ENCODE results near the gene LEKR1.

LEKR1 gene

GRCh38 chr3:156826144-156826895 is at the start of gene LEKR1:
TSS of gene LEKR1 (plus strand) at chr3:156826353. CDS start at chr3:156829330, 2,977 bp downstream.
- Histone ChIP-seq H3K4me3 (ENCODE audit: low read length) (peak within 1 kb of the TSS; percentile 56), H3K27me3 (ENCODE audit: control insufficient read depth, insufficient read depth, low read length) (peaks cover 60% of the 10 kb centered on the region), H3K27ac (ENCODE audit: low read length) (no peak within 1 kb of the TSS), H3K9ac (ENCODE audit: low read length) (peak within 1 kb of the TSS; percentile 24), H3K36me3 (ENCODE audit: control insufficient read depth, low read depth, low read length) (no peaks in the 10 kb centered on the region), H3K9me3 (ENCODE audit: control insufficient read depth, low read depth, low read length) (no peaks in the 10 kb centered on the region), H3K4me1 (ENCODE audit: control insufficient read depth, low read depth, low read length) (peaks cover 31% of the 10 kb centered on the region)

DNA sequence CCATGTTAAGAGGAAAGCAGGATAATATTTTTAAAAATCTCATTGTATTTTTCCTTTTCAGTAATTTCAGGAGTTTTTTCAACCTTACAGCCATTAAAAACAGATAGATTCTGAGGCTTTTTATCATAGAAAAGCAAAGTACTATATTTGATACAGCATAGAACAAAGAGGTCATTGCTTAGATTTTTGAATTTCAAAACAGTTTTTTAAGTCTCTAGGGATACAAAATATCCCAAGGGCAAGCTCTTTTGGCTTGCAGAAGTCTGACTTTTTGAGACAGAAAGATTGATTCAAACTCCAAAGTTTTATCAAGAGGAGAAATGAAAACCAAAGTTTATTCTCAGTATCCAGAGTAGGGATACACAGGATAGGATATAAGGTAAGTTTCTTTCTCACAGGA is 49.3 kb upstream of the LEKR1 start:
- H3K27ac ChIP-seq (ENCODE audit: low read length) = no peak overlapping the region

DNA sequence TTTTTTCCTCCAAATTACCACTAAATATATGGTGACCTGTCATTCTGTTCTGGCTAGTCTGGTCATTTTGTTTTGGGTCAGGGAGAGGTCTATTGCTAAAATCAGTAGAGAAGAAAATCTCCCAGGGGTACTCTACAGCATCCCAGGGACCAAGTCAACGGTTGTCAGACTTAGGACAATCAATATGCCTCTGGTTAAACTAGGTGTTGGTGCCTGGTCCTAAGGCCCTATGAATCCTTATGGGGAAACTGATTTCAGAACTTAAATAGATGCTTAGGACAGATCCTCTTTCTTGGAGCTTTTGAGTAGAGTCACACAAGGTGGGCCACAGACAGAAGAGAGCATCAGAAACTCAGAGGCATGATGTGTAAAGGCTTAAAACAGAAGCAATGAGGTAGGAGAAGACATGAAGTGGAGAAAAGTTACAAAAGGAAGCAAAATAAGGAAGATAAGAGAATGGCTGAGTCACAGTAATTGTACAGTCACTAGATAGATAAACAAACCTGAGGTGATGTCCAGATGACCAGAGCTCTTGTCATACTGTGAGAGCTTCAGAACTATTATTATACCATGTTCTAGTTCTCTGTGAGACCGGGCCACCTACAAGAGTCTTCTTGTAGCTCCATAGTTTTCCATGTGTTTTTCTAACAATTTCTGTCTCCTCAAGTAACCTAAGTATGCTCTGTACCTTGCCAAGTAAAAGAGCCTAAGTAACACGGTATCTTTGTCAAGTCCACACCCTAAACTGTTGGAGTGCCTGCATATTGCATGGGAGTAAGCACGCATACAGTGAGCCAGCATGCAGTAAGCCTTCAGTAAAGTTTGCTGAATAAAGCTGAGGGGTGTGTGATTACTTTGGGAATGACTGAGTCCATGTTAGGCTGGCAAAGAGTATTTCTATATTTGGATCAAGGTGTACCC is 44.6 kb upstream of the LEKR1 start:
- no peak overlapping the region for H3K4me3 ChIP-seq (ENCODE audit: low read length)
- H3K36me3 ChIP-seq (ENCODE audit: control insufficient read depth, low read depth, low read length) = no peaks in the 10 kb centered on the region
- no peak overlapping the region for H3K9ac ChIP-seq (ENCODE audit: low read length)
- H3K27me3 ChIP-seq (ENCODE audit: control insufficient read depth, insufficient read depth, low read length) = no peaks in the 10 kb centered on the region
- no peaks in the 10 kb centered on the region for H3K9me3 ChIP-seq (ENCODE audit: control insufficient read depth, low read depth, low read length)
- no peaks in the 10 kb centered on the region for H3K4me1 ChIP-seq (ENCODE audit: control insufficient read depth, low read depth, low read length)
- H3K27ac ChIP-seq (ENCODE audit: low read length) = no peak overlapping the region

More for the DNA sequence above, 49.3 kb upstream of the LEKR1 start:
- Histone ChIP-seq H3K4me1 (ENCODE audit: control insufficient read depth, low read depth, low read length) (no peaks in the 10 kb centered on the region), H3K27me3 (ENCODE audit: control insufficient read depth, insufficient read depth, low read length) (no peaks in the 10 kb centered on the region), H3K4me3 (ENCODE audit: low read length) (no peak overlapping the region), H3K36me3 (ENCODE audit: control insufficient read depth, low read depth, low read length) (no peaks in the 10 kb centered on the region), H3K9ac (ENCODE audit: low read length) (no peak overlapping the region), H3K9me3 (ENCODE audit: control insufficient read depth, low read depth, low read length) (no peaks in the 10 kb centered on the region)

- no peak overlapping the region for H3K9ac ChIP-seq (ENCODE audit: low read length)
- H3K4me3 ChIP-seq (ENCODE audit: low read length) = no peak overlapping the region
- no peaks in the 10 kb centered on the region for H3K36me3 ChIP-seq (ENCODE audit: control insufficient read depth, low read depth, low read length)
- H3K27me3 ChIP-seq (ENCODE audit: control insufficient read depth, insufficient read depth, low read length) = no peaks in the 10 kb centered on the region
- H3K4me1 ChIP-seq (ENCODE audit: control insufficient read depth, low read depth, low read length) = no peaks in the 10 kb centered on the region
- H3K27ac ChIP-seq (ENCODE audit: low read length) = no peak overlapping the region
- no peaks in the 10 kb centered on the region for H3K9me3 ChIP-seq (ENCODE audit: control insufficient read depth, low read depth, low read length)
Observed at GRCh38 chr3:156782319-156782718, 43.8 kb upstream of the LEKR1 start.

DNA sequence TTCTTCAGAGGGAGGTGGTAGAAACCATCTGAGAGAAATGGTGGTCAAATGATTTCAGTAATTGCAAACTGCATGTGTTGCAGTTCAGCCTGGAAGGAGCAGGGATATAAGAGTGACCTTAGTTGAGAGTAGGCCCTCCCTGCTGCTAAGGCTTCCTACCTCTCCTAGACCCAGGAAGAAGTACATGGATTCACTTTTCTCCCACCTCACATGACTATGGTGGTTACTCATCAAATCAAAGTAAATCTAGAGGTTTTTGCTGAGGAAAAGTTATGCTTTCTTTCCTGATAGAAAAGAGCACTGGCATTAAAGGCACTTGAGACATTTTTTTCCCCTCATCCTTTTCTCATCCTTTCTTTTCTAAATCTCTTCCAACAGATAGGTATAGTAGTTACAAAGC is 43.2 kb upstream of the LEKR1 start:
- Histone ChIP-seq H3K9me3 (ENCODE audit: control insufficient read depth, low read depth, low read length) (no peaks in the 10 kb centered on the region), H3K36me3 (ENCODE audit: control insufficient read depth, low read depth, low read length) (no peaks in the 10 kb centered on the region), H3K4me3 (ENCODE audit: low read length) (no peak overlapping the region), H3K9ac (ENCODE audit: low read length) (no peak overlapping the region), H3K27ac (ENCODE audit: low read length) (no peak overlapping the region), H3K4me1 (ENCODE audit: control insufficient read depth, low read depth, low read length) (no peaks in the 10 kb centered on the region), H3K27me3 (ENCODE audit: control insufficient read depth, insufficient read depth, low read length) (no peaks in the 10 kb centered on the region)

GRCh38 chr3:156787001-156787400 is 39.2 kb upstream of the LEKR1 start:
- Histone ChIP-seq H3K27ac (ENCODE audit: low read length) (no peak overlapping the region), H3K4me1 (ENCODE audit: control insufficient read depth, low read depth, low read length) (no peaks in the 10 kb centered on the region), H3K4me3 (ENCODE audit: low read length) (no peak overlapping the region), H3K36me3 (ENCODE audit: control insufficient read depth, low read depth, low read length) (no peaks in the 10 kb centered on the region), H3K9ac (ENCODE audit: low read length) (no peak overlapping the region), H3K9me3 (ENCODE audit: control insufficient read depth, low read depth, low read length) (no peaks in the 10 kb centered on the region), H3K27me3 (ENCODE audit: control insufficient read depth, insufficient read depth, low read length) (no peaks in the 10 kb centered on the region)

GRCh38 chr3:156787926-156788663 is 38.1 kb upstream of the LEKR1 start:
- H3K9me3 ChIP-seq (ENCODE audit: control insufficient read depth, low read depth, low read length) = no peaks in the 10 kb centered on the region
- no peak overlapping the region for H3K27ac ChIP-seq (ENCODE audit: low read length)
- no peak overlapping the region for H3K4me3 ChIP-seq (ENCODE audit: low read length)
- no peak overlapping the region for H3K9ac ChIP-seq (ENCODE audit: low read length)
- H3K4me1 ChIP-seq (ENCODE audit: control insufficient read depth, low read depth, low read length) = no peaks in the 10 kb centered on the region
- no peaks in the 10 kb centered on the region for H3K36me3 ChIP-seq (ENCODE audit: control insufficient read depth, low read depth, low read length)
- H3K27me3 ChIP-seq (ENCODE audit: control insufficient read depth, insufficient read depth, low read length) = no peaks in the 10 kb centered on the region

DNA sequence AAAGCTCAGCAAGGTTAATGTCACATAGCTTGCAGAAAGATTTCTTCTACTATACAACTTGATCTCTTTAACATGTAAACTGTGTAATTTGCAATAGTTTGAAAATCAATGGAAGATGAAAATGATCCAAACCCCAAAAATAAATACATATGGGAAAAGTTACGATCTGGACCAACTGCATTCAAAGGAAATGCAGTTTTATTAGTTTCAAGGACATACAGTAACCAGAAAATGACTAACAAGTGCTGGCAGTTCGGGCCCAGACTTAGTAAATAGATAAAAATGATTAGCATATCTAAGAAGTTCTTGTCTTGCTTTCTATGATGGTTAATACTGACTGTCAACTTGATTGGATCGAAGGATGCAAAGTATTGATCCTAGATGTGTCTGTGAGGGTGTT is 37.3 kb upstream of the LEKR1 start:
- H3K9ac ChIP-seq (ENCODE audit: low read length) = no peak overlapping the region
- no peak overlapping the region for H3K4me3 ChIP-seq (ENCODE audit: low read length)
- H3K9me3 ChIP-seq (ENCODE audit: control insufficient read depth, low read depth, low read length) = no peaks in the 10 kb centered on the region
- no peaks in the 10 kb centered on the region for H3K27me3 ChIP-seq (ENCODE audit: control insufficient read depth, insufficient read depth, low read length)
- no peaks in the 10 kb centered on the region for H3K4me1 ChIP-seq (ENCODE audit: control insufficient read depth, low read depth, low read length)
- H3K27ac ChIP-seq (ENCODE audit: low read length) = no peak overlapping the region
- no peaks in the 10 kb centered on the region for H3K36me3 ChIP-seq (ENCODE audit: control insufficient read depth, low read depth, low read length)

- no peak overlapping the region for H3K9ac ChIP-seq (ENCODE audit: low read length)
- no peak overlapping the region for H3K4me3 ChIP-seq (ENCODE audit: low read length)
- no peaks in the 10 kb centered on the region for H3K27me3 ChIP-seq (ENCODE audit: control insufficient read depth, insufficient read depth, low read length)
- no peaks in the 10 kb centered on the region for H3K36me3 ChIP-seq (ENCODE audit: control insufficient read depth, low read depth, low read length)
- no peak overlapping the region for H3K27ac ChIP-seq (ENCODE audit: low read length)
- no peaks in the 10 kb centered on the region for H3K9me3 ChIP-seq (ENCODE audit: control insufficient read depth, low read depth, low read length)
- no peaks in the 10 kb centered on the region for H3K4me1 ChIP-seq (ENCODE audit: control insufficient read depth, low read depth, low read length)
Observed at GRCh38 chr3:156790156-156790555, 36.0 kb upstream of the LEKR1 start.

GRCh38 chr3:156792114-156792513 is 34.0 kb upstream of the LEKR1 start:
- H3K4me1 ChIP-seq (ENCODE audit: control insufficient read depth, low read depth, low read length) = no peaks in the 10 kb centered on the region
- no peak overlapping the region for H3K9ac ChIP-seq (ENCODE audit: low read length)
- no peaks in the 10 kb centered on the region for H3K27me3 ChIP-seq (ENCODE audit: control insufficient read depth, insufficient read depth, low read length)

GRCh38 chr3:156792536-156792935 is 33.6 kb upstream of the LEKR1 start:
- H3K4me3 ChIP-seq (ENCODE audit: low read length) = no peak overlapping the region
- H3K36me3 ChIP-seq (ENCODE audit: control insufficient read depth, low read depth, low read length) = no peaks in the 10 kb centered on the region
- no peaks in the 10 kb centered on the region for H3K4me1 ChIP-seq (ENCODE audit: control insufficient read depth, low read depth, low read length)
- H3K27ac ChIP-seq (ENCODE audit: low read length) = no peak overlapping the region
- H3K9me3 ChIP-seq (ENCODE audit: control insufficient read depth, low read depth, low read length) = no peaks in the 10 kb centered on the region
- no peak overlapping the region for H3K9ac ChIP-seq (ENCODE audit: low read length)
- H3K27me3 ChIP-seq (ENCODE audit: control insufficient read depth, insufficient read depth, low read length) = no peaks in the 10 kb centered on the region

More at GRCh38 chr3:156792114-156792513, 34.0 kb upstream of the LEKR1 start:
- no peaks in the 10 kb centered on the region for H3K36me3 ChIP-seq (ENCODE audit: control insufficient read depth, low read depth, low read length)
- H3K27ac ChIP-seq (ENCODE audit: low read length) = no peak overlapping the region
- no peak overlapping the region for H3K4me3 ChIP-seq (ENCODE audit: low read length)
- no peaks in the 10 kb centered on the region for H3K9me3 ChIP-seq (ENCODE audit: control insufficient read depth, low read depth, low read length)
